ENCODE results near the gene SLC25A46. TPM values are rescaled to one million over a fixed set of nuclear protein-coding genes. Genes with fewer than 3 reads are reported as not detected.
A peak's percentile ranks its signal among the peaks of the same experiment; 100 is the strongest.

Gene SLC25A46
- total RNA-seq, 1 donor, result 98.1 TPM

GRCh38 chr5:110790673-110791072, 51.9 kb downstream of the SLC25A46 start:
- Histone ChIP-seq H3K27ac (ENCODE audit: low read depth, low read length) (no peak overlapping the region), H3K9me3 (ENCODE audit: low read depth, low read length) (no peaks in the 10 kb centered on the region), H4K20me1 (ENCODE audit: insufficient read depth, low read length) (no peaks in the 10 kb centered on the region), H3K27me3 (ENCODE audit: insufficient read depth, low read length) (no peaks in the 10 kb centered on the region), H3K4me2 (ENCODE audit: insufficient read depth, low read length) (no peak overlapping the region), H3K4me1 (ENCODE audit: insufficient read depth, low read length) (peaks cover under 1% of the 10 kb centered on the region), H3K36me3 (ENCODE audit: insufficient read depth, low read length) (no peaks in the 10 kb centered on the region), H3K4me3 (ENCODE audit: insufficient read depth, low read length) (no peak overlapping the region), H3K79me2 (ENCODE audit: insufficient read depth, low read length) (no peaks in the 10 kb centered on the region), H2AFZ (ENCODE audit: low read length) (no peak overlapping the region)
- TF ChIP-seq, protein P1, sequence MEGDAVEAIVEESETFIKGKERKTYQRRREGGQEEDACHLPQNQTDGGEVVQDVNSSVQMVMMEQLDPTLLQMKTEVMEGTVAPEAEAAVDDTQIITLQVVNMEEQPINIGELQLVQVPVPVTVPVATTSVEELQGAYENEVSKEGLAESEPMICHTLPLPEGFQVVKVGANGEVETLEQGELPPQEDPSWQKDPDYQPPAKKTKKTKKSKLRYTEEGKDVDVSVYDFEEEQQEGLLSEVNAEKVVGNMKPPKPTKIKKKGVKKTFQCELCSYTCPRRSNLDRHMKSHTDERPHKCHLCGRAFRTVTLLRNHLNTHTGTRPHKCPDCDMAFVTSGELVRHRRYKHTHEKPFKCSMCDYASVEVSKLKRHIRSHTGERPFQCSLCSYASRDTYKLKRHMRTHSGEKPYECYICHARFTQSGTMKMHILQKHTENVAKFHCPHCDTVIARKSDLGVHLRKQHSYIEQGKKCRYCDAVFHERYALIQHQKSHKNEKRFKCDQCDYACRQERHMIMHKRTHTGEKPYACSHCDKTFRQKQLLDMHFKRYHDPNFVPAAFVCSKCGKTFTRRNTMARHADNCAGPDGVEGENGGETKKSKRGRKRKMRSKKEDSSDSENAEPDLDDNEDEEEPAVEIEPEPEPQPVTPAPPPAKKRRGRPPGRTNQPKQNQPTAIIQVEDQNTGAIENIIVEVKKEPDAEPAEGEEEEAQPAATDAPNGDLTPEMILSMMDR (IDR thresholded peaks at IDR 0.05; ENCODE audit: extremely low read depth, low read depth, low read length), result peak; percentile 31
- no peak for DNase-seq (ENCODE audit: insufficient read length, low spot score, missing footprints)

GRCh38 chr5:110802998-110803397, 64.2 kb downstream of the SLC25A46 start:
- Histone ChIP-seq H3K4me3 (ENCODE audit: insufficient read depth, low read length) (no peak overlapping the region), H3K79me2 (ENCODE audit: insufficient read depth, low read length) (no peaks in the 10 kb centered on the region), H3K36me3 (ENCODE audit: insufficient read depth, low read length) (no peaks in the 10 kb centered on the region), H4K20me1 (ENCODE audit: insufficient read depth, low read length) (no peaks in the 10 kb centered on the region), H3K27ac (ENCODE audit: low read depth, low read length) (no peak overlapping the region), H3K4me1 (ENCODE audit: insufficient read depth, low read length) (no peaks in the 10 kb centered on the region), H2AFZ (ENCODE audit: low read length) (no peak overlapping the region), H3K27me3 (ENCODE audit: insufficient read depth, low read length) (no peaks in the 10 kb centered on the region), H3K4me2 (ENCODE audit: insufficient read depth, low read length) (no peak overlapping the region), H3K9me3 (ENCODE audit: low read depth, low read length) (peaks cover 2% of the 10 kb centered on the region)
- TF ChIP-seq, protein P1 (IDR thresholded peaks at IDR 0.05; ENCODE audit: extremely low read depth, low read depth, low read length), result no peak
- no peak for DNase-seq (ENCODE audit: insufficient read length, low spot score, missing footprints)

DNA sequence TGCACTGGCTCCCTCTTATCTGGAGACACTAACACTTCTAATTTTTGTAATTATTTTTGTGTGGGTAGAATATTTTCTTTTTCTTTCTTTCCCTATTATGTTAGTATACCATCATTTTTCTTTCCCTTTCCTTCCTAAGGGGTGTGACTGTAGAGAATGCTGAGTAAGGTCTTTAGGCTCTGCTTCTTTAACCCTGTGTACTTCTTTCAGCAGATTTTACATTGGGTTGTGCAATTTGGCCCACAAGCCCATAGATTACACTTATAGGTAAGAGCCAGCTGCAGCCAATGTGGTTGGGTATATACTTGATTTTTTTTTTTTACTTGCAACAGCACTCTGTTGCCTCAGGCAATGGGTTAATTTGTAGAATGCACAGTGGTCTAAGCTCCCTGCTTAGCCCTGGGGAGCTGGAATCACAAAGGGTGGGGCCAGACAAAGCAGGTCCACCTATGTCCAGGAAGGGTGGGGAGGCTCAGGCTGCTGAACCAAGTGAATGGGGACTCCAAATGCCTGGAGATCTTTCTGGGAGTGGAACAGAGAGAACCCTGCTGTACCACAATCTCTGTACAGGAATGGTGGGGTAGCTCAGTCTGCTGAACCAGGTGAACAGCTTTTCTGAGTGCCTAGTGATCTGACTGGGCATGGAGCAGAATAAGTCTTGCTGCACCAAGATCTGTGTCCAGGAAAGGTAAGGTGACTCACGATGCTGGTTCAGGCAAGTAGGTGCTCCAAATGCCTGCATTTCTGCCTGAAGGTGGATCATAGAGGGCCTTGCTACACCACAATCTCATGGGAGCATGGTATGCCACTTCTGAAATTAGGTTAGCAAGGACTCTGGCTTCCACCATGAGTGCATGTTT, 64.9 kb downstream of the SLC25A46 start:
- Histone ChIP-seq H3K27me3 (ENCODE audit: insufficient read depth, low read length) (no peaks in the 10 kb centered on the region), H2AFZ (ENCODE audit: low read length) (no peak overlapping the region), H3K27ac (ENCODE audit: low read depth, low read length) (no peak overlapping the region), H3K36me3 (ENCODE audit: insufficient read depth, low read length) (no peaks in the 10 kb centered on the region), H3K79me2 (ENCODE audit: insufficient read depth, low read length) (no peaks in the 10 kb centered on the region), H3K4me1 (ENCODE audit: insufficient read depth, low read length) (no peaks in the 10 kb centered on the region), H3K4me3 (ENCODE audit: insufficient read depth, low read length) (no peak overlapping the region), H3K9me3 (ENCODE audit: low read depth, low read length) (peaks cover 2% of the 10 kb centered on the region), H4K20me1 (ENCODE audit: insufficient read depth, low read length) (no peaks in the 10 kb centered on the region), H3K4me2 (ENCODE audit: insufficient read depth, low read length) (no peak overlapping the region)
- TF ChIP-seq, protein P1 (IDR thresholded peaks at IDR 0.05; ENCODE audit: extremely low read depth, low read depth, low read length), result no peak
- no peak for DNase-seq (ENCODE audit: insufficient read length, low spot score, missing footprints)

DNA sequence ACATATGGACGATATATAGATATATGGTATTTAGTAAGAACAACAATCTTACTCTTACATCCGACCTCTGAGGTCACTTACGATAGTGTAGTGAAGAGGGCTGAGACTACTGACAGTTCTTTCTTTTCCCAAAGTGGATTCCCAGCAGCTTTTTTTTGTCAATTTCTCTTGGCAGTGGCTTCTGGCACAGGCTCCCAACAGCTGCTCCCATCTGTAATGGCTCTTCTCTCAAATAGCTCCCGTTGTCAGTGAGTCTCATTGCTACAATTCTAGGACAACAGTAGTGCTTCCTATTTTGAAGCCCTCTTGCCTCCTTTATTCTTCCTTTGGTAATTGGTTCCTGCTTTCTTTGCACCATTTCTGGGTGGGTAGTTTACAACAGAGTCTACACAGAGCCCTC, 68.4 kb downstream of the SLC25A46 start:
- Histone ChIP-seq H3K4me3 (ENCODE audit: insufficient read depth, low read length) (no peak overlapping the region), H4K20me1 (ENCODE audit: insufficient read depth, low read length) (no peaks in the 10 kb centered on the region), H3K79me2 (ENCODE audit: insufficient read depth, low read length) (no peaks in the 10 kb centered on the region), H3K27me3 (ENCODE audit: insufficient read depth, low read length) (no peaks in the 10 kb centered on the region), H3K4me1 (ENCODE audit: insufficient read depth, low read length) (no peaks in the 10 kb centered on the region), H3K9me3 (ENCODE audit: low read depth, low read length) (peaks cover 2% of the 10 kb centered on the region), H2AFZ (ENCODE audit: low read length) (no peak overlapping the region), H3K36me3 (ENCODE audit: insufficient read depth, low read length) (no peaks in the 10 kb centered on the region), H3K27ac (ENCODE audit: low read depth, low read length) (no peak overlapping the region), H3K4me2 (ENCODE audit: insufficient read depth, low read length) (no peak overlapping the region)
- TF ChIP-seq, protein P1 (IDR thresholded peaks at IDR 0.05; ENCODE audit: extremely low read depth, low read depth, low read length), result no peak
- no peak for DNase-seq (ENCODE audit: insufficient read length, low spot score, missing footprints)
